ENCODE measurements around the gene PRR20G. TPM values are rescaled to one million over a fixed set of nuclear protein-coding genes. Genes with fewer than 3 reads are reported as not detected.

The PRR20G gene
- total RNA-seq, 1 experiment from 2014 or later: not detected

GRCh38 chr3:127307916-127308315, 20.1 kb upstream of the PRR20G start:
- no peak for DNase-seq
- H3K4me2 ChIP-seq (ENCODE audit: low read depth, low read length, poor library complexity, severe bottlenecking): no peak overlapping the region
- H3K9me3 ChIP-seq (ENCODE audit: low read length): no peaks in the 10 kb centered on the region
- H3K36me3 ChIP-seq (ENCODE audit: insufficient read depth, low read length): no peaks in the 10 kb centered on the region
- H4K20me1 ChIP-seq (ENCODE audit: insufficient read depth, low read depth, low read length): no peaks in the 10 kb centered on the region
- H3K4me3 ChIP-seq (ENCODE audit: low read length): no peak overlapping the region
- H2AFZ ChIP-seq (ENCODE audit: low read length): no peak overlapping the region
- no peaks in the 10 kb centered on the region for H3K9me2 ChIP-seq (replicated peaks; ENCODE audit: insufficient read depth, low read length)
- H3K27me3 ChIP-seq (ENCODE audit: low read length): no peaks in the 10 kb centered on the region
- H3K4me1 ChIP-seq (ENCODE audit: low read length): no peaks in the 10 kb centered on the region
- H3K9ac ChIP-seq (ENCODE audit: low read length): no peak overlapping the region
- H3K79me2 ChIP-seq (ENCODE audit: low read length): no peaks in the 10 kb centered on the region
- H3K27ac ChIP-seq (ENCODE audit: low read length): no peak overlapping the region

GRCh38 chr3:127307112-127307835, 19.4 kb upstream of the PRR20G start:
- Histone ChIP-seq H3K9me2 (replicated peaks; ENCODE audit: insufficient read depth, low read length) (no peaks in the 10 kb centered on the region), H4K20me1 (ENCODE audit: insufficient read depth, low read depth, low read length) (no peaks in the 10 kb centered on the region), H3K4me2 (ENCODE audit: low read depth, low read length, poor library complexity, severe bottlenecking) (no peak overlapping the region), H3K9ac (ENCODE audit: low read length) (no peak overlapping the region), H3K79me2 (ENCODE audit: low read length) (no peaks in the 10 kb centered on the region), H3K27me3 (ENCODE audit: low read length) (0 out of 2 replicates have a peak, but pooled peaks cover 3% of the 10 kb centered on the region), H3K9me3 (ENCODE audit: low read length) (no peaks in the 10 kb centered on the region), H3K36me3 (ENCODE audit: insufficient read depth, low read length) (no peaks in the 10 kb centered on the region), H3K27ac (ENCODE audit: low read length) (no peak overlapping the region), H3K4me1 (ENCODE audit: low read length) (no peaks in the 10 kb centered on the region), H3K4me3 (ENCODE audit: low read length) (no peak overlapping the region), H2AFZ (ENCODE audit: low read length) (no peak overlapping the region)
- DNase-seq: no peak

GRCh38 chr3:127306361-127307111, 18.7 kb upstream of the PRR20G start:
- H3K27me3 ChIP-seq (ENCODE audit: low read length): 0 out of 2 replicates have a peak, but pooled peaks cover 3% of the 10 kb centered on the region
- H3K79me2 ChIP-seq (ENCODE audit: low read length): no peaks in the 10 kb centered on the region
- H3K27ac ChIP-seq (ENCODE audit: low read length): no peak overlapping the region
- H4K20me1 ChIP-seq (ENCODE audit: insufficient read depth, low read depth, low read length): no peaks in the 10 kb centered on the region
- no peak overlapping the region for H3K9ac ChIP-seq (ENCODE audit: low read length)
- no peaks in the 10 kb centered on the region for H3K9me3 ChIP-seq (ENCODE audit: low read length)
- no peak for DNase-seq
- no peak overlapping the region for H3K4me2 ChIP-seq (ENCODE audit: low read depth, low read length, poor library complexity, severe bottlenecking)
- H3K4me3 ChIP-seq (ENCODE audit: low read length): no peak overlapping the region
- no peaks in the 10 kb centered on the region for H3K36me3 ChIP-seq (ENCODE audit: insufficient read depth, low read length)
- H2AFZ ChIP-seq (ENCODE audit: low read length): no peak overlapping the region
- no peaks in the 10 kb centered on the region for H3K9me2 ChIP-seq (replicated peaks; ENCODE audit: insufficient read depth, low read length)
- no peaks in the 10 kb centered on the region for H3K4me1 ChIP-seq (ENCODE audit: low read length)

- Histone ChIP-seq H3K9me2 (replicated peaks; ENCODE audit: insufficient read depth, low read length) (no peaks in the 10 kb centered on the region), H3K27me3 (ENCODE audit: low read length) (0 out of 2 replicates have a peak, but pooled peaks cover 3% of the 10 kb centered on the region), H3K9ac (ENCODE audit: low read length) (no peak overlapping the region), H3K27ac (ENCODE audit: low read length) (no peak overlapping the region), H3K79me2 (ENCODE audit: low read length) (no peaks in the 10 kb centered on the region), H3K36me3 (ENCODE audit: insufficient read depth, low read length) (no peaks in the 10 kb centered on the region), H3K4me1 (ENCODE audit: low read length) (no peaks in the 10 kb centered on the region), H3K9me3 (ENCODE audit: low read length) (no peaks in the 10 kb centered on the region), H4K20me1 (ENCODE audit: insufficient read depth, low read depth, low read length) (no peaks in the 10 kb centered on the region), H2AFZ (ENCODE audit: low read length) (no peak overlapping the region), H3K4me3 (ENCODE audit: low read length) (no peak overlapping the region), H3K4me2 (ENCODE audit: low read depth, low read length, poor library complexity, severe bottlenecking) (no peak overlapping the region)
- DNase-seq: no peak
These were observed 17.7 kb upstream of the PRR20G start for GRCh38 chr3:127305499-127306060.

- H3K4me2 ChIP-seq (ENCODE audit: low read depth, low read length, poor library complexity, severe bottlenecking): no peak overlapping the region
- no peaks in the 10 kb centered on the region for H3K36me3 ChIP-seq (ENCODE audit: insufficient read depth, low read length)
- H4K20me1 ChIP-seq (ENCODE audit: insufficient read depth, low read depth, low read length): no peaks in the 10 kb centered on the region
- no peak overlapping the region for H3K27ac ChIP-seq (ENCODE audit: low read length)
- H3K9me3 ChIP-seq (ENCODE audit: low read length): no peaks in the 10 kb centered on the region
- H3K9ac ChIP-seq (ENCODE audit: low read length): no peak overlapping the region
- DNase-seq: peak; percentile 64
- H3K9me2 ChIP-seq (replicated peaks; ENCODE audit: insufficient read depth, low read length): no peaks in the 10 kb centered on the region
- 0 out of 2 replicates have a peak, but pooled peaks cover 3% of the 10 kb centered on the region for H3K27me3 ChIP-seq (ENCODE audit: low read length)
- H3K4me3 ChIP-seq (ENCODE audit: low read length): no peak overlapping the region
- H2AFZ ChIP-seq (ENCODE audit: low read length): no peak overlapping the region
- no peaks in the 10 kb centered on the region for H3K4me1 ChIP-seq (ENCODE audit: low read length)
- H3K79me2 ChIP-seq (ENCODE audit: low read length): no peaks in the 10 kb centered on the region
These were observed 16.4 kb upstream of the PRR20G start for GRCh38 chr3:127304121-127304744.

GRCh38 chr3:127299276-127299675, 11.4 kb upstream of the PRR20G start:
- Histone ChIP-seq H3K4me1 (ENCODE audit: low read length) (no peaks in the 10 kb centered on the region), H2AFZ (ENCODE audit: low read length) (no peak overlapping the region), H3K4me3 (ENCODE audit: low read length) (no peak overlapping the region), H3K9me3 (ENCODE audit: low read length) (no peaks in the 10 kb centered on the region), H3K27ac (ENCODE audit: low read length) (no peak overlapping the region), H3K4me2 (ENCODE audit: low read depth, low read length, poor library complexity, severe bottlenecking) (no peak overlapping the region), H3K9ac (ENCODE audit: low read length) (no peak overlapping the region), H3K36me3 (ENCODE audit: insufficient read depth, low read length) (no peaks in the 10 kb centered on the region), H3K27me3 (ENCODE audit: low read length) (0 out of 2 replicates have a peak, but pooled peaks cover 3% of the 10 kb centered on the region), H3K9me2 (replicated peaks; ENCODE audit: insufficient read depth, low read length) (no peaks in the 10 kb centered on the region), H4K20me1 (ENCODE audit: insufficient read depth, low read depth, low read length) (no peaks in the 10 kb centered on the region), H3K79me2 (ENCODE audit: low read length) (no peaks in the 10 kb centered on the region)
- no peak for DNase-seq

- H2AFZ ChIP-seq (ENCODE audit: low read length): no peak overlapping the region
- no peak overlapping the region for H3K4me3 ChIP-seq (ENCODE audit: low read length)
- no peaks in the 10 kb centered on the region for H3K9me3 ChIP-seq (ENCODE audit: low read length)
- no peaks in the 10 kb centered on the region for H3K9me2 ChIP-seq (replicated peaks; ENCODE audit: insufficient read depth, low read length)
- H3K9ac ChIP-seq (ENCODE audit: low read length): no peak overlapping the region
- no peak overlapping the region for H3K4me2 ChIP-seq (ENCODE audit: low read depth, low read length, poor library complexity, severe bottlenecking)
- no peak for DNase-seq
- H3K4me1 ChIP-seq (ENCODE audit: low read length): no peaks in the 10 kb centered on the region
- no peaks in the 10 kb centered on the region for H3K27me3 ChIP-seq (ENCODE audit: low read length)
- no peaks in the 10 kb centered on the region for H3K79me2 ChIP-seq (ENCODE audit: low read length)
- H3K36me3 ChIP-seq (ENCODE audit: insufficient read depth, low read length): no peaks in the 10 kb centered on the region
- no peaks in the 10 kb centered on the region for H4K20me1 ChIP-seq (ENCODE audit: insufficient read depth, low read depth, low read length)
- H3K27ac ChIP-seq (ENCODE audit: low read length): no peak overlapping the region
These were observed 9.1 kb upstream of the PRR20G start for GRCh38 chr3:127296959-127297358.

- Histone ChIP-seq H4K20me1 (ENCODE audit: insufficient read depth, low read depth, low read length) (no peaks in the 10 kb centered on the region), H3K4me2 (ENCODE audit: low read depth, low read length, poor library complexity, severe bottlenecking) (no peak overlapping the region), H2AFZ (ENCODE audit: low read length) (no peak overlapping the region), H3K27me3 (ENCODE audit: low read length) (no peaks in the 10 kb centered on the region), H3K79me2 (ENCODE audit: low read length) (no peaks in the 10 kb centered on the region), H3K36me3 (ENCODE audit: insufficient read depth, low read length) (no peaks in the 10 kb centered on the region), H3K4me3 (ENCODE audit: low read length) (no peak overlapping the region), H3K27ac (ENCODE audit: low read length) (no peak overlapping the region), H3K9ac (ENCODE audit: low read length) (no peak overlapping the region), H3K9me3 (ENCODE audit: low read length) (no peaks in the 10 kb centered on the region), H3K9me2 (replicated peaks; ENCODE audit: insufficient read depth, low read length) (no peaks in the 10 kb centered on the region), H3K4me1 (ENCODE audit: low read length) (no peaks in the 10 kb centered on the region)
- DNase-seq: no peak
These were observed 8.3 kb upstream of the PRR20G start for GRCh38 chr3:127296166-127296565.

Data from Karpas-422 (cell line).